Large intestine (tissue), 12 donors: ENCODE data around the gene MYBPC1. TPM values are rescaled to one million over a fixed set of nuclear protein-coding genes. Genes with fewer than 3 reads are reported as not detected.
"Not testable (repeated sequence)": the region's sequence is repeated elsewhere in the genome, so short reads cannot be mapped to it uniquely, and the experiment has no call there.

Experiments
- DNase-seq, 2 donors: peaks; one replicate each; pipeline versions ENCODE4 v3.0.0 to v3.0.0-alpha.2; 2013
- H3K27ac ChIP-seq: one replicate; pipeline ENCODE4 v1.5.1; 2013; ENCODE audit warnings: low read length
- H3K27me3 ChIP-seq: 2 replicates; pipeline ENCODE4 v1.6.1; 2013; ENCODE audit warnings: low read length; ENCODE audit not compliant: control insufficient read depth, insufficient read depth
- H3K36me3 ChIP-seq: 2 replicates; pipeline ENCODE4 v1.6.1; 2013; ENCODE audit warnings: low read length; ENCODE audit not compliant: control insufficient read depth, insufficient read depth
- H3K4me1 ChIP-seq: one replicate; pipeline ENCODE4 v1.6.1; 2013; ENCODE audit warnings: low read length; ENCODE audit not compliant: control insufficient read depth, insufficient read depth
- H3K4me3 ChIP-seq: one replicate; pipeline ENCODE4 v1.5.1; 2013; ENCODE audit warnings: low read length
- H3K9me3 ChIP-seq: one replicate; pipeline ENCODE4 v1.6.1; 2013; ENCODE audit warnings: mild to moderate bottlenecking, low read depth, low read length, moderate library complexity; ENCODE audit not compliant: control insufficient read depth
- WGBS: methylation state at CpG from one replicate; pipeline ENCODE4 v1.1.5; 2013; ENCODE audit warnings: low lambda C conversion rate; ENCODE audit not compliant: insufficient coverage; 5-methylcytosine and 5-hydroxymethylcytosine counted together
- long read RNA-seq, 11 donors: transcript quantifications; one replicate each; lab custom pipeline, GENCODE V29; 2026
- polyA plus RNA-seq: library from polyadenylated mRNA; unstranded; fragments of 120-200 nt; gene quantifications from one replicate; pipeline ENCODE4 v1.2.1, GENCODE V29; 2013

MYBPC1 gene, protein sequence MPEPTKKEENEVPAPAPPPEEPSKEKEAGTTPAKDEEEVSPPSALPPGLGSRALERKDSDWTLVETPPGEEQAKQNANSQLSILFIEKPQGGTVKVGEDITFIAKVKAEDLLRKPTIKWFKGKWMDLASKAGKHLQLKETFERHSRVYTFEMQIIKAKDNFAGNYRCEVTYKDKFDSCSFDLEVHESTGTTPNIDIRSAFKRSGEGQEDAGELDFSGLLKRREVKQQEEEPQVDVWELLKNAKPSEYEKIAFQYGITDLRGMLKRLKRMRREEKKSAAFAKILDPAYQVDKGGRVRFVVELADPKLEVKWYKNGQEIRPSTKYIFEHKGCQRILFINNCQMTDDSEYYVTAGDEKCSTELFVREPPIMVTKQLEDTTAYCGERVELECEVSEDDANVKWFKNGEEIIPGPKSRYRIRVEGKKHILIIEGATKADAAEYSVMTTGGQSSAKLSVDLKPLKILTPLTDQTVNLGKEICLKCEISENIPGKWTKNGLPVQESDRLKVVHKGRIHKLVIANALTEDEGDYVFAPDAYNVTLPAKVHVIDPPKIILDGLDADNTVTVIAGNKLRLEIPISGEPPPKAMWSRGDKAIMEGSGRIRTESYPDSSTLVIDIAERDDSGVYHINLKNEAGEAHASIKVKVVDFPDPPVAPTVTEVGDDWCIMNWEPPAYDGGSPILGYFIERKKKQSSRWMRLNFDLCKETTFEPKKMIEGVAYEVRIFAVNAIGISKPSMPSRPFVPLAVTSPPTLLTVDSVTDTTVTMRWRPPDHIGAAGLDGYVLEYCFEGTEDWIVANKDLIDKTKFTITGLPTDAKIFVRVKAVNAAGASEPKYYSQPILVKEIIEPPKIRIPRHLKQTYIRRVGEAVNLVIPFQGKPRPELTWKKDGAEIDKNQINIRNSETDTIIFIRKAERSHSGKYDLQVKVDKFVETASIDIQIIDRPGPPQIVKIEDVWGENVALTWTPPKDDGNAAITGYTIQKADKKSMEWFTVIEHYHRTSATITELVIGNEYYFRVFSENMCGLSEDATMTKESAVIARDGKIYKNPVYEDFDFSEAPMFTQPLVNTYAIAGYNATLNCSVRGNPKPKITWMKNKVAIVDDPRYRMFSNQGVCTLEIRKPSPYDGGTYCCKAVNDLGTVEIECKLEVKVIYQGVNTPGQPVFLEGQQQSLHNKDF
- 4.0 TPM for polyA plus RNA-seq
- long read RNA-seq, donor 1 = 0 reads
- long read RNA-seq, donor 2, partial matches to known transcripts = 18 of 18 reads
- long read RNA-seq, donor 2, other reads (novel, unspliced or antisense) = 0 of 18 reads
- long read RNA-seq, donor 3 = 0 reads
- long read RNA-seq, donor 4 = 0 reads
- long read RNA-seq, donor 5 = 0 reads
- long read RNA-seq, donor 6 = 0 reads
- long read RNA-seq, donor 7 = 0 reads
- long read RNA-seq, donor 8 = 0 reads
- long read RNA-seq, donor 9 = 0 reads
- long read RNA-seq, donor 10 = 0 reads
- long read RNA-seq, donor 11 = 0 reads

DNA sequence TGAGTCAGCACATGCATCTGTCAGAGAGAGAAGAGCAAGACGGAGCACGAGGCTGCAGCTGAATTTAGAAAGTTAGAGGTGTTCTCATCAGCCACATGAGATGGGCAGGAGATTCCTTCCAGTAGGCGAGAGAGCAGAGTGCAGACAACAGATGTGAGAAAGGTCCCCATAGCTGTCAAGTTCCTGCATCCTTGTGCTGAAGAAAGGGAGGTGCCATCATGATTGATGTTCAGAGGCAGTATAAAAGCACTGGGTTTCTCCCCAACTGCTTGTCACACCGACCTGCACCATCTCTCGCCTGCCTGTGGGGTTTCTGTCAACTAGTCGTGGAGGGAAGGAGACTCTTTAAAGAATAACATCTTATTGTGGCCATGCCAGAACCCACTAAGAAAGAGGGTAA lies at the start of gene MYBPC1:
Gene MYBPC1 (plus strand): TSS at position 272 of the 400 bp plus-strand sequence. CDS start 100 bp downstream, at position 372.
- WGBS = no CpG with 5 or more reads among the region's 6 CpGs
- Histone ChIP-seq H3K9me3 (no peaks in the 10 kb centered on the region), H3K4me3 (no peak within 1 kb of the TSS), H3K27ac (no peak within 1 kb of the TSS), H3K36me3 (no peaks in the 10 kb centered on the region), H3K4me1 (peaks cover 6% of the 10 kb centered on the region), H3K27me3 (no peaks in the 10 kb centered on the region)
- DNase-seq = no peak

DNA sequence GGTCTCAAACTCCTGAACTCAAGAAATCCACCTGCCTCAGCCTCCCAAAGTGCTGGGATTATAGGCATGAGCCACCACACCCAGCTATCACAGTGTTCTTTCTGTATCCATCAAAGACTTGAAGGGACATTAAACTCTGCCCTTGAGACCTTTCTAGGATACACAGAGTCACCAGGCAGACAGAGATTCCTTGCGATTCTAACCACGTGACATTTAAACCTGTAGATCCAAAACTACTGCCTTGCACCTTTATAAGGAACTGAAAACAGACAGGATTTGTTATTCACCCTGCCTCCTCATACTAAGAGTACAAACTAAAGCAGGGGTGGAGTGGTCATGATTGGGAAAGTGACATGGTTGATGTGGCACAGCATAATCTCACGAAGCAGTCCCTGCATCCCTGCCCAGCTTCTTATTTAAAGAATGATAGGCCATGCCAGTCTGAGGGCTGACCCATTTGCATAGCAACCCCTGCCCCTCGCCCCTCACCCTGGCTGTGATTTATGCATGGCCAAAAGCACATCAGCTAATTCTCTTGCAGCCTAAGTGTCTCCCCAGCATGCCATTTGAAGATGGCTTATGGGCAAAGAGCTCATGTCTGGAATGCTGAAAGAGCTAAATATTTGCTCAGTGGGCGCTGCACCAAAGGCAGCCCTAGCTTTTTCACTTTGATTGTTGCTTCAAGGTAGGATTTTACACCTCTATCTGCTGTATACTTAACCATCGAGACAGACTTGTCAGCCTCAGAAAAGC lies 43.2 kb upstream of the MYBPC1 start:
- Histone ChIP-seq H3K27me3 (no peaks in the 10 kb centered on the region), H3K4me3 (no peak overlapping the region), H3K36me3 (no peaks in the 10 kb centered on the region), H3K27ac (no peak overlapping the region), H3K4me1 (no peaks in the 10 kb centered on the region), H3K9me3 (peaks cover 5% of the 10 kb centered on the region)
- no CpG with 5 or more reads among the region's 6 CpGs for WGBS
- no peak for DNase-seq

DNA sequence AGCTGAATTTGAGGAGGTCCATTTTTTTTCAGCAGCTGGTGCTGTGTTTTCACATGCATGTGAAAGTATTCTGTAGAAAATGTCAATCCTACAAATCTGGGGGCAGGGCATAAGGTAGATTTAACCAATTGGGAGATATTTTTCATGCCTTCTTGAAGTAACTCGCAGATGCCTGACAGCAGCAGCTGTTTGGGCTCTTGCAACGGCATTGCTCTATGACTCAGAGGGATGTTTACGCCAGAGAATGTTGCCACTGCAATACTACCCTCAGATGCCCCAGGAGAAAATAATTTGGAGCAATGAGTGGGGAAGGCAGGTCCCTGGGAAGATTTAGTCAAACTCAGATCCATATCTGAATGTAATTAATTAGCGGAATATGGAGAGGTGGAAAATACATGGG lies 42.5 kb upstream of the MYBPC1 start:
- WGBS = no CpG with 5 or more reads among the region's 4 CpGs
- H3K27ac ChIP-seq = no peak overlapping the region
- no peak overlapping the region for H3K4me3 ChIP-seq
- no peaks in the 10 kb centered on the region for H3K36me3 ChIP-seq
- no peaks in the 10 kb centered on the region for H3K27me3 ChIP-seq
- H3K9me3 ChIP-seq = peaks cover 5% of the 10 kb centered on the region
- DNase-seq = no peak
- no peaks in the 10 kb centered on the region for H3K4me1 ChIP-seq

DNA sequence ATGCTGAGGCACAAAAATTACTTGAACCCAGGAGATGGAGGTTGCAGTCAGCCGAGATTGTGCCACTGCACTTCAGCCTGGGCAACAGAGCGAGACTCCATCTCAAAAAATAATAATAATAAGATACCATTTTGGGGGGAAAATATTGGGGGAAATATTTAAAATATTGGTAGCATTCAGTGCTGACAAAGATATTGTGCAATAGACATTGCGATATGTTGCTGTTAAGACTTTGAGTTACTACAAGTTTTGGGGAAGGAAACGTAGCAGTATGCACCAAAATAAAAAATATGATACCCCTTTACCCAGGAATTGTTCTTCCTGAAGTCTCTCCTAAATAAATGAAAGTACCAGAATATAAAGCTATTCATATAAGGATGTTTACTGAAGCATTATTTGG lies 37.7 kb upstream of the MYBPC1 start:
- Histone ChIP-seq H3K27me3 (no peaks in the 10 kb centered on the region), H3K9me3 (no peaks in the 10 kb centered on the region), H3K27ac (no peak overlapping the region), H3K4me3 (no peak overlapping the region), H3K36me3 (no peaks in the 10 kb centered on the region), H3K4me1 (no peaks in the 10 kb centered on the region)
- no peak for DNase-seq
- 50% methylated on average over 2 of the region's 4 CpGs for WGBS

DNA sequence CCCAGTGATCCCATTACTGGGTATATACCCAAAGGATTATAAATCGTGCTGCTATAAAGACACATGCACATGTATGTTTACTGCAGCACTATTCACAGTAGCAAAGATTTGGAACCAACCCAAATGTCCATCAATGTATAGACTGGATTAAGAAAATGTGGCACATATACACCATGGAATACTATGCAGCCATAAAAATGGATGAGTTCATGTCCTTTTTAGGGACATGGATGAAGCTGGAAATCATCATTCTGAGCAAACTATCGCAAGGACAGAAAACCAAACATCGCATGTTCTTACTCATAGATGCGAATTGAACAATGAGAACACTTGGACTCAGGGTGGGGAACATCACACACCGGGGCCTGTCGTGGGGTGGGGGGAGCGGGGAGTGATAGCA lies 36.0 kb upstream of the MYBPC1 start:
- H3K4me1 ChIP-seq, H3K27me3 ChIP-seq, H3K4me3 ChIP-seq, DNase-seq, H3K27ac ChIP-seq, H3K36me3 ChIP-seq, H3K9me3 ChIP-seq: not testable (repeated sequence)
- no CpG with 5 or more reads among the region's 7 CpGs for WGBS

DNA sequence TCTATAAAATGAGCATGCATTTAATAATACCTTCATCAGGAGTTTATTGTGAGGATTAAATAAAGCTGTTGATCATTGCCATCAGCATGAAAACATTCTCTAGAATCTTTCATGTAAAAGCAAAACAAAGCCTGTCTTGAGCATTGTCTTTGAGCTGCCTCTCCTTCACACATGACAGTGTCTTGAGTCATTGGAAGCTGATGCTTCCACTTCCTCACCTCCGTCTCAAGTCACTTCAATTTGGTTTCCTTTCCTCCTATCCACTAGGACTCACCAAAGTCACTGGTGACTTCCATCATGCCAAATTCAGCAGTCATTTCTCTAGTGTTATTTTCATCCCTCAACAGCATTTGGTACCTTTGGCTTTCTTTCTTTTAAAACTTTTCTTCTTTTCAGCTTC lies 31.6 kb upstream of the MYBPC1 start:
- H3K27me3 ChIP-seq = no peaks in the 10 kb centered on the region
- 83% methylated on average over 1 of the region's 1 CpG for WGBS
- H3K4me1 ChIP-seq = no peaks in the 10 kb centered on the region
- no peaks in the 10 kb centered on the region for H3K36me3 ChIP-seq
- H3K9me3 ChIP-seq = no peaks in the 10 kb centered on the region
- no peak overlapping the region for H3K4me3 ChIP-seq
- no peak overlapping the region for H3K27ac ChIP-seq
- DNase-seq = no peak

DNA sequence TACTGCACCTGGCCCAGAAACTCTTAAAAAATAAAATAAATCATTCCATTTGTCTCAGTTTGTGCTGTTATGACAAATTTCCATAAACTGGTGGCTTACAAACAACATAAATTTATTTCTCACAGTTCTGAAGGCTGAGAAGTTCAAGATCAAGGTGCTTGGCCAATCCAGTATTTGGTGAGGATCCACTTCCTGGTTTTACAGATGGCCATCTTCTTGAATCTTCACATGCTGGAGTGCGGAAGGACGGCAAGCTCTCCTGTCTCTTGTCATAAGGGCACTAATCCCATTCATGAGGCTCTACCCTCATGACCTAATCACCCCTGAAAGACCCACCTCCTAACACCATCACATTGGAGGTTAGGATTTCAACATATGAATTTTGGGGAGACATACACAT lies 29.9 kb upstream of the MYBPC1 start:
- Histone ChIP-seq H3K27me3 (no peaks in the 10 kb centered on the region), H3K27ac (no peak overlapping the region), H3K9me3 (no peaks in the 10 kb centered on the region), H3K4me3 (no peak overlapping the region), H3K4me1 (peaks cover 3% of the 10 kb centered on the region), H3K36me3 (no peaks in the 10 kb centered on the region)
- WGBS = no CpG with 5 or more reads among the region's 2 CpGs
- DNase-seq = no peak

DNA sequence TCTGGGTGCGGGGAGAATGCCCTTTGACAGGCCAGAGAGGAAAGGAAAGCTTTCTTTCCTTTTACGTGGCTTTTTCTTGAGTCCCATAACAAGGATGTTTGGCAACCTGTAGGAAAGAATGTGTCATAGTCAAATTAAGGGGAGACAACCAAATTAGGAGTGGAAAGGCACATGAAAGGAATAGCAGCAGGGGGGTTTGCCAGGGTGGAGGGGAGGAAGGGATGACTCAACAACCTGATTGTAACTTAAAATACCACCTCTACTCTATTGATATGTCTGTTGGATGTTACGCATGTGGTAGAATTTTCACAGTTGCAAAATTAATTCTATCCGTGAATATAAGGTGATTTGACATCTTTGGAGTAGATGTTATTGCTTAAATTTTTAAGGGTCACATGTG lies 28.5 kb upstream of the MYBPC1 start:
- DNase-seq = no peak
- no peaks in the 10 kb centered on the region for H3K27me3 ChIP-seq
- H3K27ac ChIP-seq = no peak overlapping the region
- no peaks in the 10 kb centered on the region for H3K36me3 ChIP-seq
- no peak overlapping the region for H3K4me3 ChIP-seq
- WGBS = 94% methylated on average over 2 of the region's 4 CpGs
- H3K9me3 ChIP-seq = no peaks in the 10 kb centered on the region
- peaks cover 3% of the 10 kb centered on the region for H3K4me1 ChIP-seq

DNA sequence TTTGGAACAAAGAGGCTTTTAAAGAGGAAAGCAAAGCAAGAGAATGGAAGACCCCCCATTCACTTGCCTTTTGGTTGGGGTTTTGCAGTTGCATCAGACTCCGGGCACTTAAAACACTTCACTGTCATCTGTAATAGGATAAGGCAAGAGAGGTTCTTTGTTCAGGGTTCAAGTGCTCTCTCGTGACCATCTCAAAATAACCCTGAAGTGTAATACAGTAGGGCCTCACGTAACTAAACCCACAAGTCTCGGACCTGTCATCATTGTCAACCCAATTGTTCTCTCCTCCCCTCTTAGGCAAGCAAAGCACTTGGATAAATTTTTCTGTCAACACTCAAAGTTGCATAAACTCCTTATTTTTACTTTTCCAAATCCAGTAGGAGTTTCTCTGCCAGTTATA lies 26.9 kb upstream of the MYBPC1 start:
- no peak overlapping the region for H3K4me3 ChIP-seq
- H3K4me1 ChIP-seq = peaks cover 3% of the 10 kb centered on the region
- H3K9me3 ChIP-seq = no peaks in the 10 kb centered on the region
- H3K27me3 ChIP-seq = no peaks in the 10 kb centered on the region
- WGBS = no CpG with 5 or more reads among the region's 4 CpGs
- no peaks in the 10 kb centered on the region for H3K36me3 ChIP-seq
- DNase-seq = no peak
- no peak overlapping the region for H3K27ac ChIP-seq
